ENCODE data around the gene PPP1R12B.
"Not testable (repeated sequence)": the region's sequence is repeated elsewhere in the genome, so short reads cannot be mapped to it uniquely, and the experiment has no call there.

PPP1R12B gene

DNA sequence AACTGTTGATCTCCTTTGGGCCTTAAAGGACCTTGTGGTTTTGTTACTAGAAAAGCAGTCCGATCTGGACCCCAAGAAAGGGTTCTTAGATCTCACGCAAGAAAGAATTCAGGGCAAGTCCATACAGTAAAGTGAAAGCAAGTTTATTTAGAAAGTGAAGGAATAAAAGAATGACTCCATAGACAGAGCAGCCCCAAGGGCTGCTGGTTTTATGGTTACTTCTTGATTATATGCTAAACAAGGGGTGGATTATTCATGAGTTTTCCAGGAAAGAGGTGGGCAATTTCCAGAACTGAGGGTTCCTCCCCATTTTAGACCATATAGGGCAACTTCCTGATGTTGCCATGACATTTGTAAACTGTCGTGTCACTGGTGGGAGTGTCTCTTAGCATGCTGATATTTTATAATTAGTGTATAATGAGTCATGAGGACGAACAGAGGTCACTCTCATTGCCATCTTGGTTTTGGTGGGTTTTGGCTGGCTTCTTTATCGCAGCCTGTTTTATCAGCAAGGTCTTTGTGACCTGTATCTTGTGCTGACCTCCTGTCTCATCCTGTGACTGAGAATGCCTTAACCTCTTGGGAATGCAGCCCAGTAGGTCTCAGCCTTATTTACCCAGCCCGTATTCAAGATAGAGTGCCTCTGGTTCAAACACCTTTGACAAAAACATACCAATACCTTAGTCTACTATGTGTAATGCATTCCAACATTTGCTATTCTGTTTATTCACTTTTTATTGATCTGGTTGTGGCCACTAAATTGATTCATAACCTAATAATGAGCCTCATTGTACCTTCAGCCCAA, 183.5 kb downstream of the PPP1R12B start:
- not testable (repeated sequence) for DNase-seq (ENCODE audit: low read depth)

GRCh38 chr1:202539166-202539574, 190.7 kb downstream of the PPP1R12B start:
- DNase-seq (ENCODE audit: low read depth): not testable (repeated sequence)

GRCh38 chr1:202539583-202539982, 191.1 kb downstream of the PPP1R12B start:
- not testable (repeated sequence) for DNase-seq (ENCODE audit: low read depth)

GRCh38 chr1:202540014-202540413, 191.5 kb downstream of the PPP1R12B start:
- no peak for DNase-seq (ENCODE audit: low read depth)

DNA sequence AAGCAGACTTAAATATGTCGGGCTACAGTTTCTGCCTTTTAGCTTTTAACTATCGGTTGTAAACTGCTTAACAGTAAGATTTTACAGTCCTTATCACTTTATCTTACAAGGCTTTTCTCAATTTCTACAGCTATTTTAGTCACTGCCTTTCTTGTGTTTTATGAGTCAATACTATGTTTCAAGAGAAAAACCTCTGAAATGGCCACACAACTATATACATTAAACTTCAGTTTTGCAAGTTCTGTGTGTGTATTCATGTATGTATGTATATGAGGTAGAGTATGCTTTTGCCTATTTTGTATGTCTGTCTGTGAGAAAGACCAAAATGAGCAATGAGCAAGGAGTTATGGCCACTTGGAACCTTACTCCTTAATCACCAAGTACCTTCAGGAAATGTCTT, 191.9 kb downstream of the PPP1R12B start:
- DNase-seq (ENCODE audit: low read depth): no peak

DNA sequence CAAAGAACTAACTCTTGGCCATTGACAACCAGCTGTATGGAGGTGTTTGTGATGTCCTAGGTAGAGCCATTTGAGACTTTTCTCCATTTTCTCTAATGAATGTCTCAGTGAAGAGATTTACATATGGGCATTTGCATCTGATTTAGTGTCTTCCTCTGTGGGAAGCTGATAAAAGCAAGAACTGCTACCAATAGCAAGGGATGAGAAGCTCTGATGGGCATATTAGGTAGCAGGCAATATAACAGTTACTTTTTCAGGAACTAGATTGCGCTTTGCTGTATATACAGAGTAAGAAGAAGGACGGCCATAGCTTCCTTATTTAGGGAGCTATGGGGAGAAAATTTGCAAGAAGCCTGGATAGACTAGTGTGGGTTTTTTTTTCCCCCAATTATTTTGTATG, 192.4 kb downstream of the PPP1R12B start:
- DNase-seq (ENCODE audit: low read depth): not testable (repeated sequence)

- not testable (repeated sequence) for DNase-seq (ENCODE audit: low read depth)
Observed at GRCh38 chr1:202542415-202542814, 193.9 kb downstream of the PPP1R12B start.

DNA sequence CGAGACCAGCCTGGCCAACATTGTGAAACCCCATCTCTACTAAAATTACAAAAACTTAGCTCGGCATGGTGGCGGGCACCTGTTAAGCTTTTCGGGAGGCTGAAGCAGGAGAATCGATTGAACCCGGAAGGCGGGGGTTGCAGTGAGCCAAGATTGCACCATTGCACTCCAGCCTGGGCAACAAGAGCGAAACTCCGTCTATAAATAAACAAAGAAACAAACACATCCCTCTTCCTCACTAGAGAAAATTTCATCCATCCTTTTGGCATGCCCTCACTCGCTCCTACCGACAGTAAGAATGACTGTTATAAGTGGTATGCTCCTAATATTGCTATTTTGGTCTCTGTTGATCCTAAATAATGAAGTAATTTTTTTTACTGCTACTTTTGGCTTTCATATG, 195.0 kb downstream of the PPP1R12B start:
- not testable (repeated sequence) for DNase-seq (ENCODE audit: low read depth)

- not testable (repeated sequence) for DNase-seq (ENCODE audit: low read depth)
Observed at GRCh38 chr1:202544766-202545449, 196.4 kb downstream of the PPP1R12B start.

GRCh38 chr1:202545647-202546303, 197.3 kb downstream of the PPP1R12B start:
- not testable (repeated sequence) for DNase-seq (ENCODE audit: low read depth)

DNA sequence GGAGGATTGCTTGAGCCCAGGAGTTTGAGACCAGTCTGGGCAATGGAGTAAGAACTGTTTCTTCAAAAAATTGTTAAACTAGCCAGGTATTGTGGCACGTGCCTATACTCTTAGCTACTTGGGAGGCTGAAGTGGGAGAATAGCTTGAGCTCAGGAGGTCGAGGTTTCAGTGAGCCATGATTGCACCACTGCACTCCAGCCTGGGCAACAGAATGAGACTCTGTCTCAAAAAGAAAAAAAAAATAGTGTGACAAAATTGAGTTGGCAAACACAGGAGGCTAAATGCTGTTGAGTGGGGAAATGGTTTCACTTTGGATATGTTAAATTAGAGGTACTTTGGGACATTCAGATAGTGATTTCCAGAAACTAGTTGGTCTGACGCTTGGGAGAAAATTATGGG, 197.9 kb downstream of the PPP1R12B start:
- not testable (repeated sequence) for DNase-seq (ENCODE audit: low read depth)

GRCh38 chr1:202546796-202547195, 198.3 kb downstream of the PPP1R12B start:
- not testable (repeated sequence) for DNase-seq (ENCODE audit: low read depth)

DNA sequence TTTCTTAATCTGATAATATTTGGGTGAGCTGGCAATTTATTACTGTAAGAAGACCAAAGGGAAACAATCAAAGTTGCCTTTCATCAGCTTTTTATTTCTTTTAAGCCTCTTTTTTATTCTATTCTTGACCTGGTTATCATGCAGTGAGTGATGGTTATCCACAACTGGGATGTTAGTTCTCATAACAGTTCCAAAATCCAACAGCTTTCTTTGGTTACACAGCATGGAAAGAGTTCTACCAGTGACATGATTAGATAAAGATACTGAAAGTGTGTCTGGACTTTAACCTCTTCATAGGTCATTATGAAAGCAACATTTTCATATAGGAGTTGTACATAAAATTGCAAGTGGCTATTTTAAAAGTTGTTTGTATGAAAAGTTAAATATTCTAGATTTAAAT, 198.7 kb downstream of the PPP1R12B start:
- DNase-seq (ENCODE audit: low read depth): no peak

DNA sequence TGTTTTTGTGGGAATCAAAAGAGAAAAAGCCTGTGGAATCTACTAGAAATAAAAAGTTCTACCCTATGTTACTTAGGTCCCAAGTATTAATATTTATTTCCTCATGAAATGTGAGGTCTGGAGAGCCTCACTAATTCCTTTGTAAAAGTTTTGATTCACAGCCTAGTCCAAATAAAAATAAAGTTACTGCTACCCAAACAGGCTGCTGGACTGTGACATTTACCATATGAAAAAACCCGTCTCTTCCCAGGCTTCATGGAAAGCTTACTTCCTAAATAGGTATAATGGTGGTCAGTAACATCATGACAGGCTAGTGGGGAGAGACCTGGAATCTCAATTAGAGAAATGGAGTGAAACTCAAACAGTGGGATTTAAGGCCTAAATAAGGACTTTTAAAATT, 201.6 kb downstream of the PPP1R12B start:
- DNase-seq (ENCODE audit: low read depth): not testable (repeated sequence)

DNA sequence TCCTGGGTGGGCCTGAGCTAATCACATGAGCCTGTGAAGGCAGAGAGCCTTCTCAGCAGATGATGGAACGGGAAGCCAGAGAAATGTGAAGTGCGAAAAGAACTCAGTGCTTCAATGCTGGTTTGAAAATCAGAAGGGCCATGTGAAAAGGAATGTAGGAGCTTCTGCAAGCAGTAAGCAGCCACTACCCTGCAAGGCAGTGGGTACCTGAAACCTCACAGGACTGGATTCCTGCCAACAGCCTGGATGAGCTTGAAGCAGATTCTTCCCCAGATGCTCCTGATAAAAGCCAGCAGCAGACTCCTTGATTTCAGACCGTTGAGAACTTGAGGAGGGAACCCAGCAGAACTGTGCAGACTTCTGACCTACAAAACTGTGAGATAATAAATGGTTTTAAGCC, 203.2 kb downstream of the PPP1R12B start:
- DNase-seq (ENCODE audit: low read depth): no peak

GRCh38 chr1:202552615-202553014, 204.1 kb downstream of the PPP1R12B start:
- not testable (repeated sequence) for DNase-seq (ENCODE audit: low read depth)

DNA sequence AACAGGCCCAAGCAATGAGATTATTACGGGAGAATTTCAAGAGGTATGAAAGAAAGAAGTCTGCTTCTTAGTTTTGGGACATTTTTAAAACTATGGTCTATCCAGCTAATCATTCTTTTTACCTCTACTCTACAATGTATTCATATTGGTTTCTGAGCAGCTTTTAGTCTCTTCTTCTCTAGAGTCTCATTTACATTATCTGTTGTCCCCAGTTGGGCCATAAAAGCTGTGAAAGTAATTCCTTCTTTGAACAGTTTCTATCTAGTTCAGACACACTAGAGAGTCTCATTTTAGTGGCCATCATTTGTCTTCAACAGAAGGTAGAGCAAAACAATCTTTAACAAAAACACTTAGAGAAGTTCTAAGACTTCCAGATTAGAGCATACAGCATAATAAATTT, 204.6 kb downstream of the PPP1R12B start:
- DNase-seq (ENCODE audit: low read depth): not testable (repeated sequence)

- no peak for DNase-seq (ENCODE audit: low read depth)
Observed at GRCh38 chr1:202553560-202554038, 205.1 kb downstream of the PPP1R12B start.

- not testable (repeated sequence) for DNase-seq (ENCODE audit: low read depth)
Observed at GRCh38 chr1:202554619-202555018, 206.1 kb downstream of the PPP1R12B start.

GRCh38 chr1:202556037-202556436, 207.5 kb downstream of the PPP1R12B start:
- DNase-seq (ENCODE audit: low read depth): not testable (repeated sequence)

- not testable (repeated sequence) for DNase-seq (ENCODE audit: low read depth)
Observed at GRCh38 chr1:202557662-202558061, 209.2 kb downstream of the PPP1R12B start.

DNA sequence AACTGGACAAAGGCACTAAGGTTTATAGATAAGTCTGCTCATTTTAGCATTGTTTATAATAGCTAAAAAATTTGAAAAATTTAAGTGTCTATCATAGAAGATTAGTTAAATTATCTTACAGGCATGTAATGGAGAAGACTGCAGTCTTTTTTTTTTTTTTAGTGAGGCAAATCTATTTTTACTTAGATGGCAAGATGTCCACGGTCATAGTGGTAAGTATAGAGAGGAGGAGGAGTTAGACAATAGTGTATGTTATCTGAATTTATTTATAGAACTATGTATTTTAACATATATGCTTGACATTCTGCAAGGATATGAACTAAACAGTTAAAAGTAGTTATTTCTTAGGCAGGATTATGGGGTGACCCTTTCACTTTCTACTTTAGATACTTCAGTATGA, 212.7 kb downstream of the PPP1R12B start:
- no peak for DNase-seq (ENCODE audit: low read depth)
